Medulla oblongata (tissue), 1 donor: ENCODE data around the gene RFTN1.

Experiments used
- DNase-seq: peaks from one replicate; pipeline ENCODE4 v3.0.0-alpha.2; 2015; ENCODE audit errors: extremely low spot score

The RFTN1 gene

DNA sequence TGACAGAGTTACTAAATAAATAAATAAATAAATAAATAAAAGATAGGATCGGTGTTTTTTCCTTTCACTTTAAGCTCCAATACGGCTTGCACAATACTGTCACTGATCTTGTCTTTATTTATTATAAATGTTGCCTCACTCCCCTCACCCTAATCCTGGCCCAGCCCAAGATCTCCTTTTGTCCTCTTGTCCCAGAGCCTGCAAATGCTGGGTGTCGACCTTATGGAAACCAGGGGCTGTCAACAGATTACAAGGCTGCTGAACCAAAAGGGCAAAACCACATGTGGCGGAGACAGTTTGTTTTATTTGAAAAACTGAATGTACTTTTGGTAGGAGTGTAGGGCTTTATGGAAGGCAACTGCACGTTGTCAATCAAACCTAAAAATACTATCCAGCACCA, 75.9 kb downstream of the RFTN1 start:
- no peak for DNase-seq

DNA sequence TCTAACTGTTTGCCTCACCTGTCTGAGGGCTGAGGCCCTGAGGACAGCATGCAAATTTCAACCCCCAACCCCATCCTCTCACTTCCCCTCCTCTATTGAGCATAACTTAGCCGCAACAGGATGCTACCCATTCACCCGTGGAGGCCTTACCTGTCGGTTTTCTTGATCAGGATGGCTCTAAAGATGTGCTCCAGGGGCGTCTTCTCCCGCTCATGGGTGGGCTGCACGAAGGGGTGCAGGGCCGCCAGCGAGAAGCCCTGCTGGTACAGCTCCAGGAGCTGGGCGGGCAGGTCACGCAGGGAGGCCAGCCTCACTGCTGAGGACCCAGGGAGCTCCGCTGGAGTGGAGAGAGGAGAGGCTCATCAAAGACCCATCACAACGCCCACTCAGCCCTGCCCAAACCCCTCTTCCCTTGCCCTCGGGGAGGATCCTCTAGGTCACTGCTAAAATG, 79.8 kb downstream of the RFTN1 start:
- no peak for DNase-seq

DNA sequence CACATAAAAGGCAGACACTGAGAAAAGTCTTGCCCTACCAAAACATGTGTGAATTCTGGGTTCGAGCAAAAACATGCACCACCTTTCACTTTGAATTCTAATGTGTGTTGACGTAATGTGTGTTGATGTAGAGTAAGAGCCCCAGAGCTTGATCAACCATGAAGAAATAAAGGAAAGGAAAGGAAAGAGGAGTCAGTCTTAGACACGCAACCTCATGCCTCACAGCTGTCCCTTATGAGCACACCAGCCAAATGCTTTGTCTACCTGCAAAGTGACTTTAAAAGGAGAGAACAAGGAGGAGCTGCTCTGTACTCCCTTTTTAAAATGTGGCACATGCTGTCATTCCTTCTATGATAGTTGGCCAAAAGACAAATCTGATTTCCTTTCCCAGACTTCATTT, 80.8 kb downstream of the RFTN1 start:
- DNase-seq, result no peak

DNA sequence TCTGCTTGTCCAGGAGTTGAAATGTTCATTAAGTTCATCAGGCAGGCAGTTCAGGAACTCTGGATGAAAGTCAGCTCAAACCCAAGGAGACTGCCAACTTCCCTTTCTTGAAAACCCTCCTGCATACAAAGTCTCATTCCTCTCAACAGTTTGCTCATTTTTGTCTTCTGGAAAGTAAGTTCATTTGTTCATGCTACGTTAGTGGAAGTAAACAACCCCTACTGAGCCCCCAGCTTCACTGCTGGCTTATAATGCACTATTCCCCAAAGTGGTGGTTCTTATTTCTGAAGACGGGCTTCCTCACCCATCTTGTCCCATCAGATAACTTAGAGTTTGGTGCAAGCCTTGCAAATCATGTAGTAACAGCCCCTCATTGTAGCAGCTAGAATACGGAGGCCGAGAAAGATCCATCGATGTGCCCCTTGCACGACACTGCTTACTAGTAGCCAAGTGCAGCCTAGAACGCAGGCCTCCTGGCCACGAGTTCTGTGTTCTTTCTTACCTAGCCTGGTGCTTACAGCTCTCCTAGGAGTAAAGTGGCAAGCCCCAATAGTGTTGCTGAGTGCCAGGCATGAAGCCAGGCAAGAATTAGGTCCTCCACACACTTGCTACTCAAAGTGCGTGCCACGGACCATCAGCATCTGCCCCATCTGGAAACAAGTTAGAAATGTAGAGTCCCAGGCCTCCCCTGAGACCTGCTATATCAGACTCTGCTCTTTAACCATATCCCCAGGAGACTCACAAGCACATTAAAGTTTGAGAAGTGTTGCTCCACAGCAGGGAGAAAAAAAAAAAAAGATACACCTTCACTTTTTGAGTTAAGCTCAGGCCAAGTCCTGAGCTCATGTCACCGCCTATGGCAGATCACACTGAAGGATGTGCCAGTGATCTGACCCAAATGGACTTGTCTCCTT, 82.5 kb downstream of the RFTN1 start:
- DNase-seq, result peak; percentile 31

DNA sequence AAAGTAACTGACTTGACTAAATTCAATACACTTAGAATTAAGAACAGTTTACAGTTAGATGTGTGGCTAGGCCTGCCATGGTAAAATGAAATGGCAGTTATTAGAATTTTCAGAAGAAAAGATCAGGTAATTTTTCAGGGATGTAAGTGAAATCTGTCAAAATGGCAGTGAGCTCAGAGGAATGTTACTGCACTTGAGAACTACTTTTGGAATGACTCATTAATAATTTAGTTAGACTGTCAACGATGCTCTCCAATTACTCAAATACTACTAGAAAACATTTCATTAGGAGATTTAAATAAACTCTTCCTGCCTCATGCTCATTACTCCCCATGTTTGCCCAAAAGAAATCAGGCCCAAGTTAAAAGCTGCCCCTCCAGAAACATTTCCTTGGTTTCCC, 84.4 kb downstream of the RFTN1 start:
- no peak for DNase-seq

DNA sequence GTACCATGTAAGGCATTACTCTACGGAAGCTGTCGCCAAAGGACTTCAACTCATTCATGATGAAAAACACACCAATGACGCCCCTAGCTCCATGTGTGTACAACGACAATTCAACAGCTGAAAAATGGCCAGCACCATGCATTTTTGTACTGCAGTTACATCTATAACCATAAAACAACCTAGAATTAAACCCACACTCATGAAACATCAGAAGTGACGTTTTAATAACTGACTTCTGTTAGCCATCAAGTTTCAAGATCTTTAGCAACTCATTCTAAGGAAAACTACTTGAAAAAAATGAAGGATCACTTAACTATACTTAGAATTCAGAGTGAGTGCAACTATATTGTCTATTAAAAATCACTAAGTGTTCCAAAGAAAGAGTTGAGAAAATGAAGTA, 84.9 kb downstream of the RFTN1 start:
- DNase-seq, result no peak

DNA sequence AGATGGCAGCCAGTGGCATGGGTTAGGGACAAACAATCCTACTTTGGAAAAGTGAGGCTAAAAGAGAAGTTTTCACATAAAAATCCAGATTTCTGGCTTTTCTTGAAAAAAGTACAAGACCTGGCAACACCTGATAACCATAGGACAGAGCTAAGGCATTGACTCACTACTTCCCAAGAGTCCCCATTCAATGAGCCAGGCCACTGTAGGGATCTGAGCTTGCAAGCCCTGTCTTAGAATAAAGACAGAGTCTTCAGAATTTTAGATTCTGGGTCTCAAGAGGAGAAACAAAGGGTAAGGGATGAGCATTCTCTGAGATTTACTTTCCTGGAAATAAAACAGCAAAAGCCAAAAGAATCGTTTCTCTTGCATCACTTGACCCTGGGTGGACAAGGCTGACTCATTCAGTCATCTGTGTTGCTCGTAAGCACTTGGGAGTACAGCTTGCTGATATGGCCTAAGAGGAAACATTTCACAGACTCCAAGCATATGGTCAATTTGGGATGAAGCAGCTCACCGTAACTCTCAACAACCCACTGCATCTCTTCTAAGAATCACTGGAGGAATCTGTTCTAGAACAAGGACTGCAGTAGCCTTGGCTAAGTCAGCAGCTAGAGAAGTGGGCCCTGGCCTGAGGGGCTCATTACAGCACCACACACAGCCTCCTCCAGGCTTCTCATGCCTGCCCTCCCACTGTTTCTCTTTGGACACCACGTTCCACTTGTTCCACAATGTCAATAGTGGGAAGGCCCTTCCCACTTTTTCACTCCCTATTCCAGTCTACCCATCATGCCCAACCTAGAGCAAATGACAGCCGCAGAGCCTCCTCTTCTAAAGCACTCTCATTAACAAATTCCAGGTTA, 86.2 kb downstream of the RFTN1 start:
- no peak for DNase-seq

DNA sequence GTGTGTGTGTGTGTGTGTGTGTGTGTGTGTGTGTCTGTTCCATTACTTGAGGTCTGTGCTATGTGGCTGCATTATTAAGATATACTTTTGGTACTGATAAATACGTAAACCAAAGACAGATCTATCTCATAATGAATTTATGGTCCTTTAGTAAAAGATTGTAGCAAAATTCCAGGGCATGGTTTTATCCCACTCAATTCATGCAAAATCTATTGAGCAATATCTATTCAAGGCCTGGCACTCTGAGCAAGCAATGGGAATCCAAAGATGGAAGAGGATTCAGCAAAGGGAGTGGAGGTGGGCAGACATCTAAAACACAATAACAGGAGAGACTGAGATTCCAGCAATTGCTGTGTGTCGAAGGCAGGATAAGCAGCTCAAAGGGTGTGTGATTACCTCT, 86.8 kb downstream of the RFTN1 start:
- no peak for DNase-seq

DNA sequence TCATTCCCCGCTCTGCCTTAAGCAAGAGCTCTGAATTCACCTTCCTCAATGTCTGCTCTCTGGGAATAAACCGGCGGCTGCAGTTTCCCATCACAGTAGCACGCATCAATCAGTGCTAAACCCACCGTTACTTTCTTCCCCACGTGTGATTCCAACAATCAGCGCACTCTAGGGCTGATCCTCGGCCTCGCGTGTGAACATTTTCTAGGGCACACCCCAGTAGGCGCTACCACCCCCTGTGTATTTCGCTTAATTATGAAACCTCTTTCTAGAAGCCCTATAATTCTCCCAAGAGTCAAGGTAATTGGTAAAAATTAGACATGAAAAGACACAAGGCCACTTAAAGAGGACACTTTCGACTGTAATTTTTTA, 87.5 kb downstream of the RFTN1 start:
- DNase-seq, result no peak

DNA sequence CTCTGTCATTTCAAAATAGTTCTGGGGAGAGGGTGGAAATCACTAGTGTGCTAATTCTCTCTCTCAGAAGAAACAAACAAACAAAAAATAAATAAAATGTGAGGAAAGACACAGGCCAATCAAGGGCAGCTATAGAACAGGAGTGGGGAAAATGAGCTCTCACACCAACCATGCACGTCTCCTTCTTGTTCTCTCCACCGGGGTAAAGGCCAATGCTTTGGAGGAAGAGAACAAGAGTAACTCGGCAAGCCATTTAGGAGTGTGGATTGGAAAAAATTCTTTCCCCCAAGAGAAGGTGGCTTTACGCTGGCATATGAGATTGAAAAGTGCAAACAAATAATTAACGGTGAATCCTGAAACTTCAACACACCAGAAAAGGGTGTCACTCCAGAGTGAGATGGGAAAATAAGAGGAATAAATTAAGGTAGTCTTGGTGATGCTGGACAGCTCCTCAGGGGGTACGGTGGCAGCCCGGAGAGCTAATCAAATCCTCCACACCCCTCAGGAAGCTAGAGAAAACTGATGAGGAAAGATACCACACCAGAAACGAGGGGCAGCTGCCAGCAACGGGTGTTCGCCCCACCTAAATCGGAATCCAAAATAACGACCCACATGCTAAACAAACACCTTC, 88.0 kb downstream of the RFTN1 start:
- DNase-seq, result no peak

DNA sequence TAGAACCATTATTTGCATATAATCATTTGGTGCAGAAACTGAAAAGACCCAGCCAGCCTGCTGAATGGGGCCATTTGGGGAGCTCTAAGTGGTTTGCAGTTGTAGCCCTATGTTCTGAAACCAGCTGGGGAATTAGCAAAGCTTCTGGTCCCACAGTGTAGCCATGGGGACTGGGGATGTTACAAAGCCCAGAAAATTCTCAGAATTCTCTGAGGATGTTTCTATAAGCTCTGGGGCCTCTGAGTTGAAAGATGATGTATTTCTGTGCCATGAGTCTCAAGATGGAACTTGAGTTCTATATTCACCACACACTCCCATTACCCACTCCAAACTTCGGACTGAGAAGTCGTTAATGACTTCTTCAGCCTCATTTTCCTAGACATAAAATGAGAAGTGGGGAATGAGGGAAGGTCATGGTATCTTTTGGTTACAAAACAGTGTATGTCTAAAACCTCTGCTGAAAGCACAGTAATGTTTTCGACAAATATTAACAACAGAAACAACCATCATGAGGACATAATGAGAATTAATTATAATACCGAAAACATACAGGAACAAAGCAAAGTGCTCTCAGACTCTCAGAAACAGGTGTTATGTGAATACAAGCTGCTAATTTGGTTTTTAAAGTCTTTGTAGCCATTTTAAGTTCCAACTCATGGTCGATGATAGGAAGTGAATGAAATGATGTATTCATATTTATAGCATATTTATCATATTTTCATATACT, 89.4 kb downstream of the RFTN1 start:
- no peak for DNase-seq

DNA sequence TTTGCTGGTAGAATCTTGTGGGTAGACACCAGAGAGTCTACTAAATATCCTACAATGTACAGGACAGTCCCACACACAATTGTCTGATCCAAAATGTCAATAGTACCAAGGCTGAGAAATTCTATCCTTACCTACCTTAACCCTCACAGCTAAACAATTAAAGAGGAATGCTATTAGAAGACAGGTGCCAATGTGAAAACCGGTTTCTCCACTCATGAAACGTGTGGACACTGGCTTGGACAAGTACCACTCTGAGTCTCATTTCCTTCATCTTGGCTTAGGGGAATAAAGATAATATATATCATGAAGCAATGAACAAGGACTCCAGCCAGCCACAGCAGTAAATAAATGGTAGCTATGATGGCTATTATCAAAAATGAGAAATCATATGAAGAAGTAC, 90.2 kb downstream of the RFTN1 start:
- DNase-seq, result no peak

DNA sequence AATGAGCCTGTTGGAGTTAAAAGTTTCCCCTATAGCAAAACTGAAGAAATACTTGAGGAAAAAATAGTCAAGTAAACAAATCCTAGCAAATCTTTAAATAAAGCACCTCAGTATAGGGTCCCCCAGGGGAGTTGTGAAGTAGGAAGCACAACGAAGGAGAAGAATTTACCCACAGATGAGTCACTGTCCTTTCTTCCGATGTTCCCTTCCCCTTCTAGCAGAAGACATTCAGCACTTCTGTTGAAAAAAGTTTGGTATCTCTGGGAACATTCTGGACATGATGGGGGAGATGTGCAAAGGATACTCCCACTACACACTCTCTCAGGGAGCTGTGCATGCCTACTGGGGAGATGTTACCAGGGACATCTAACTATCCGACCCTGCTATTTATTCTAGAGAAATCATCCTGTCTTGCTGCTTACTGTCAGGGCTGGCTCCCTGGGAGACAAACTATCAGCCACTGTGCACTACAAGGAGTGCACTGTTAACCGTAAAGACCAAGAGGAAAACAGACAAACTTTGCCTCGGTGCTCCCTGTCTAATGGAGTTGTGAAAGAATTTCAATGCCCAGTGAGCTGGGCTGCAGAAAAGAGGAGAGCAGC, 93.8 kb downstream of the RFTN1 start:
- DNase-seq, result no peak

DNA sequence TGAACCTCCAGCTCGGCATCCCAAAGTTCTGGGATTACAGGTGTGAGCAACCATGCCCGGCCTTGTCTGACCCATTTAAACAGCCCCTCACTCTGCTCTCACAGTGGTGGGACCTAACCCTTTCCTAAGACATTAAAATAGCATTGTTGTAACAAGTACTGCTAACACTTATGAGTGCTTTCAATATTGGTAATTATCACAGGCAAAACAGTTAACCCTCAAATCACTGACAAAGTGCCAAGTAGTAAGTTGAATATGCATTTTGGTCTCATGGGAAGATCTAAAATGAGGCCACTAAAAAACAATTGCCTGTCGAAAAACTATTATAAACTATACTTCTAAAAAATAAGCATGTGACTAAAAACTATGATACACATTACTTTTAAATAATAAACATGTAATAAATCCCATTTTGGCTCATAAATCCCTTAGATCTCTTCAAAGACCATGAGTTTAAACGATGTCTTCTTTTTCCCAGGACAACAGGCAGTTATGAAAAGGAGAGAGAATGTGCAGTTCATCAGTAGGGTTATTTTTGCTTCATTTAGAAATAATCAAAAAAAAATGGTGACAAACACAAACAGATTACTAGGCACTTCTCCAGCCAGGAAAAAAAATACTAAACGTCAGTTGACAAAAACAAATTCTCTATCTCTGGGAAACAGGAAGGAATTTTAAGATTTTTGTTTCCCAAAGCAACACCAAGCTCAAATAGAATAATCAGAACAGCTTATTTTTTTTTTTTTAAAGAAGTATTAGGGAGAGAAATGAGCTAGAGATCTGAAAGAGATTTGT, 95.4 kb downstream of the RFTN1 start:
- no peak for DNase-seq

DNA sequence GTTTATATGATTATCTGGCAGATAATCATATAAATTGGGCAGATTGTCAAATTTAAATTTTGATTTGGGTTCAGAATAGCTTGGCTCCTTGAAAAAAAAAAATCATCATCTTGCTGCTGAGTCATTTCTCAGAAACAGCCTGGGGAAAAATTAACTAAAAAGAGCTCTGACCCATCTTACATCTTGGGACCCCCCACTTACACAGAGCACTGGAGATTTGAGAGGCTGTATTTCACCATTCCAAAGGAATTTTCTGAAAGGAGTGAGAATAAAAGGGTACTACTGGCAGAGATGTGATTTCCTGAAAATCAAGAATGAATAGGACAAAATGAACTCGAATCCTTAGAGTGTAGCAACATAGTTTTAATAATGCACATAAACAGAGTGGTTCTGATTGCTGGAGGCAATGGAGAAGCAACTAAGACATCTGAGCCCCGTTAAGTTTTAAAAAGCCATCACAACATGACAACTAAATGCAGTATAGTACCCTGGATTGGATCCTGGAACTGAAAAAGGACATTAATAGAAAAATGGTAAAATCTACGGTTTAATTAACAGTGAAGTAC, 97.5 kb downstream of the RFTN1 start:
- DNase-seq, result no peak

DNA sequence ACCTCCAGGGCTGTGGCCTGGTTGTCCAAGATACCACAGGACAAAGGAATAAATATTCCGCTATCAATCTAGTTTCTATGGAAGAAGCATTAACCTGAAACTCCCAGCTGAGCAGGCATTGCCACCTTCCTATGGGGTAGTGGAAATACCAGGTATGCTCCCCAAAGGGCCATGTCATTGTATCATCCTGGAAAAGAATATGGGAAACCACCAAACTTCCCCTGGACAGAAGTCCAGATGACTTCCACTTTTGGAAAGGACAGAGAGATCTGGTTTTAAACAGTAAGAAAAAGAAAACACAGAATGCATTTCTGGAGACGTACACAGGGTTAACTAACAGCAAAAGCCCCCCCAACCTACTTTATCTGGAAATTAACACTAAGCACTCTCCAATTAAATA, 100.2 kb downstream of the RFTN1 start:
- no peak for DNase-seq

DNA sequence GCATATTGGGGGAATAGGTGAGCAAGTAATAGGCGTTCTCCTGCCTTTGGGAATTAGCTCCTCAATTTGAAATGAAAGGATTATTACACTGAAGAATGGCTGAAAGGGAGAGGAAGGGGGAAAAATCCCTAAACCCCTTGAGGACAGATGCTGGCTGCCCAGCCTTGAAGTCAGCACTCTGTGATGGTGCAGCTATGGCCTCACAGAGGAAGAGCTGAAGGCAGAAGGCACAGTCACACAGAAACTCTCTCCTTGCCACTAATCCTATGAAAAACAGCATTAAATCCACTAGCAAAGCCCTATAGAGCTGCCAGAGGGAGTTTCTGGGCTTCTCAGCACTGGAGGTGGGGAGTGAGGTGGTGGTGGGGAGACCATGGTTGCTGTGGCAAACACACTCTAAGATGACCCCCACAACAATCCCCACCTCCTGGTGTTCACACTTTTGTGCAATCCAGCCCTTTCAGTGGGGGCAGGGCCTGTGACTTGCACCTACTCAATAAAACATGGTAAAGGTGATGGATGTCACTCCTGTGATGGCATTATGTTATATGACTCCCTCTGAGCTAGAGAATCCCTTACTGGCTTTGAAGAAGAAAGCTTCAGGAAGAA, 101.2 kb downstream of the RFTN1 start:
- DNase-seq, result no peak

DNA sequence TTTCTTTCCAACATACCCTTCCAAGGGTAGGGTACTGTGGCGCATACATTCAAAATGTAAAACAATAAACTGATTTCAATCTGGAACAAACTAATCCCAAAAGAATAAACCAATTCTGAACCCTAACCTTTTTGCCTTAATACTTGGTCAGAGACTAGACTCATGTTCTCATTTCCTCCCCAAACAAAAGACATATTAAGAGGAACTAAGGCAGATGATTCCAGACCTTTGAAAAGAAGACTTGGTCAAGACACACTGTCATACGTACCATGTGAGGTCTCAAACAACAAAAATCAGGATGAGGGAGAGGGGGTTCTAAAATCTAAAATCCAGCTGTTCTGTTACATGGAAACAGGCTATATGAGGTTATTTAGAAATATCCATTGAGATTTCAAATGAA, 102.1 kb downstream of the RFTN1 start:
- DNase-seq, result no peak

DNA sequence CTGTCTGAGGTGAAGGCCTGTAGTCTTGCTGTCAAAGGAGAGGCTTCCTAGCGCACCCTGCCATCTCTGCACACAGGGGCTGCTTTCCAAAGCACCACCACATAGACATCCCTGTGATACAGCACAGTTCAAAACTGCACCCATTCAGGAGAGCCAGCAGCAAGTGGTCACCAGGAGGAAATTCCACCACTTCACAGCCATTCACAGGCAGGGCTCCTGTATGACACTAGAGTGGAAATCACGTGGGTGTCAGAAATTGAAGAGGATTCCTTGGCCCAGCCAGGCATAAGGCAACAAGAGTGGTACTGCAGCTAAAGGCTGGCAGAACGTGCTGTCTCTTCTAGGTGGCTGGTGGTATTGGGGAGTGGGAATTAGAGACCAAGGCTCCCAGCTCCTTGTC, 102.8 kb downstream of the RFTN1 start:
- no peak for DNase-seq

DNA sequence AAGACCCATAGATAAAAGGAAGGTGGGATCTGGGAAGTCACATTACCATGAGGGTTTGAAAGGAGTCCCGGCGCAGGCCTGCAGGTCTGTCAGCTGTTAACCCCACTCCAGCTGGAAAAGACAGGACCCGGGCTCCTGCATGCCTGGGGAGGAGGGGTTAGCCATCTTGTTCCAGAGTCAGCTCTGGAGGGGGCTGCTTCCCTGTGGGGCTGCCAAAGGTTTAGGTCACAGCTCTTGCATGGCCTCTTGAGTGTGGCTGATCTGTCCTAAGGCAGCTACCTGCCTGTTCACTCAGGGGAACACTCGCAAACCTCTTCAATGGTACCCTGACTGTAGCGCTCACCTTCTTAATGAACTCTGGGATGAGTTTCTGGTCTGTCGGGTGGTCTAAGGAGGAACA, 104.5 kb downstream of the RFTN1 start:
- no peak for DNase-seq
